HG02678 (cell line): ENCODE measurements around the gene KRTAP10-4.
"Not testable (repeated sequence)": the region's sequence is repeated elsewhere in the genome, so short reads cannot be mapped to it uniquely, and the experiment has no call there.

Experiments used
- ATAC-seq: cut with Tn5 transposase; IDR thresholded peaks from one replicate; pipeline ENCODE4 v1.9.1; 2021; ENCODE audit warnings: mild to moderate bottlenecking, moderate library complexity; ENCODE audit not compliant: unreplicated experiment

KRTAP10-4 gene

GRCh38 chr21:44578371-44579055, 5.0 kb downstream of the KRTAP10-4 start:
- ATAC-seq, result no peak

DNA sequence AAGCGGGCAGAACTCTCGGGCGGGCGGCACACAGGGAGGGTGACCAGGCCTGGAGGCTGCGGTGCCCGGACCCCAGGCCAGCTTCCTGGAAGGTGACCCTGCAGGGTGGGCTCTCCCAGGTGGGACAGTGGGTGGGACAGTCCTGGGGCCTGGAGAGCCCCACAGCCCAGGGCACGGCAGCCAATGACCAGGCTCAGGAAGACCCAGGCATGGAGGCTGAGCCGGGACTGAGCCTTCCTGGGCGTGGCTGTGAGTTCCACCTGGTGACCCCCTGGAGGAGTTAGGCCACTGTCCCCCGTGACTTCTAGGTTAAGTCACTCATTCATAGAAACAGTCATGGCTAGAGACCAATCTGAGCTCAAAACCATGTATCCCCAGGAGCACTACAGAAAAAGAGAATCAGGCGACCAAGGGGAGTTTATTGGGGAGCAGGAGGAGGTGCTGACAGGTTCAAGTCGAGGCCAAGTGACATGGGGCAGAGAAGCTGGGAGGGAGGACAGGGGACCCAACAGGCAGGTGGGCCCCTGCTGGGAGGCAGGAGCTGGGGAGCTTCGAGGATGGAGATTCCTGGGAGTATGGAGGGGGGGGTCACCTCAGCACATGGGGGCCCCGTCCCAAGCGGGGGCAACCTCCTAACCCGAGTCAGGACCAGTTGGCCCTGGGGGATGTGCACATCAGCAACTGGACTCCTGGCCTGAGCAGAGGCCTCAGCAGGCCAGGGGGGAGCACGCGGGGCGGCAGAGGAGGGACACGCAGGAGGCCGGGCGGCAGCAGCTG, 5.7 kb downstream of the KRTAP10-4 start:
- ATAC-seq, result no peak

GRCh38 chr21:44579833-44580144, 6.3 kb downstream of the KRTAP10-4 start:
- no peak for ATAC-seq

- ATAC-seq, result not testable (repeated sequence)
Measured at GRCh38 chr21:44580231-44580821, 6.8 kb downstream of the KRTAP10-4 start, which contains the start of gene KRTAP10-5. KRTAP10-5 (minus strand) TSS chr21:44580604; CDS start chr21:44580578, 26 bp downstream.

- ATAC-seq, result no peak
Measured at GRCh38 chr21:44581158-44581557, 7.6 kb downstream of the KRTAP10-4 start.

DNA sequence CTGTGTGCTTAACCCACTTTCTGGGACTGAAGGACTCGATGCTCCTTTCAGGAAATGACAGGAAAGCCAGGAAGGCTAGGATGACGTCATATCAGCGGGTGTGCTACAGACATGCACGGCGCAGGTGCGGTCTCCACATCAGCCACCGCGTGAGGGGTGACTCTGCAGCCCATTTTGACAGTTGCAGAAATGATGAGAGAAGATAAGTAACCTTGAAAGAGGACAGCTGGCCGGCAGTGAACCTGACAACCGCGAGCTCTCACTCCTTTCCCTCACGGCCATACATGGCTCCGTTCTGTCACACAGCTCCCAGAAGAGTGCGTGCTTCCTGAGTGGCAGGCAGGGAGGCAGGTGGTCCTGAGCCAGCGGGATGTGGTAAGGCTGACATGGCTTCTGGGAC, 8.5 kb downstream of the KRTAP10-4 start:
- ATAC-seq, result no peak

DNA sequence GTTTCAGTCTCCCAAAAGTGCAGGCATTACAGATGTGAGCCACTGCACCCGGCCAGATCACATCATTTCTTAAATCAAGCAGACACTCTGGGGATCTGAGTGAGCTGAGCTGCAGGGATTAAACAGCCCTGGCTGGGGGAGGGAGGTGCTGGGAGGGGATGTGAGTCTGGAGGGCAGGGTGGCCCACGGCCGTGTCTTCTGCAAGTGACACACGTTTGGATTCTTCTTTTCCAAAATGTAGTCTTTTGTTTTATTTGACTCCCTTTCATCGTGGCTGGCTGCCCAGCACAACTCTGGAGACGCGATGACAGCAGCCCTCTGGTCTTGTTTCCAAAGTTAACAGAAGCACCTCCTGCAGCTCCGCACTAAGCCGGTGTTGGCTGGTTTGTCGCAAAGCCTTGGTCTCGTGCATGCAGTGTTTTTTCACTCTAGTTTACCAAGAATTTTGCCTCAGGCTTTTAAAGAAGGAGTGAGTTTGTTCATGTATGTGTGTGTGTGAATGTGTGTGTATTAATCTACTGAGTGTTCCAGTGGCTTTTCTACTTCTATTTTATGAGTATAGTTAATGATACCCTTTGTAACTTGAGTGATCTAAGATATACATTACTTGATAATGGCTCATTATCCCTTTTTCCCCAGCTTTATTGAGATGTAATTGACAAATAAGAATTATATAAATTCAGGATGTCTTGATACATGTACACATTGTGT, 9.7 kb downstream of the KRTAP10-4 start:
- ATAC-seq, result no peak

GRCh38 chr21:44583800-44584147, 10.2 kb downstream of the KRTAP10-4 start:
- no peak for ATAC-seq

DNA sequence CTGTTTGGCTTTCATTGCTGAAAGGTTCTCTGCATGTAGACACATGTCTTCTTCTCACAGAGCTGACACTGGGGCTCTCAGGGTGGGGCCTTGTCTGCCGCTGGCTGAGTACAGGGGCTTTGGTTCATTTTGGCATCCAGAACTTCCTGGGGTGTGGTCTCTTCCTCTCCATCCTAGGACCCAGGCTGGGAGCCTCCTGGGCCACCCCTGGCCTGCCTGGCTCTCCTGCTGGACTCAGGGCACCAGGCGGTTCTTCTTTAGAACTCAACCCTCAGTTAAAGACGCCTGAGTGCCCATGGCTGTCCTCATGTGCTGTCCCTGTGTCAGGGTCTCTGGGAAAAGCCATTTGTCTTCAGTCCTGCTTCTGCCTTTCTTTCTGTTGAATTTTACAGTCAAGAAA, 12.4 kb downstream of the KRTAP10-4 start:
- no peak for ATAC-seq

GRCh38 chr21:44589094-44589493, 15.6 kb downstream of the KRTAP10-4 start:
- ATAC-seq, result no peak

DNA sequence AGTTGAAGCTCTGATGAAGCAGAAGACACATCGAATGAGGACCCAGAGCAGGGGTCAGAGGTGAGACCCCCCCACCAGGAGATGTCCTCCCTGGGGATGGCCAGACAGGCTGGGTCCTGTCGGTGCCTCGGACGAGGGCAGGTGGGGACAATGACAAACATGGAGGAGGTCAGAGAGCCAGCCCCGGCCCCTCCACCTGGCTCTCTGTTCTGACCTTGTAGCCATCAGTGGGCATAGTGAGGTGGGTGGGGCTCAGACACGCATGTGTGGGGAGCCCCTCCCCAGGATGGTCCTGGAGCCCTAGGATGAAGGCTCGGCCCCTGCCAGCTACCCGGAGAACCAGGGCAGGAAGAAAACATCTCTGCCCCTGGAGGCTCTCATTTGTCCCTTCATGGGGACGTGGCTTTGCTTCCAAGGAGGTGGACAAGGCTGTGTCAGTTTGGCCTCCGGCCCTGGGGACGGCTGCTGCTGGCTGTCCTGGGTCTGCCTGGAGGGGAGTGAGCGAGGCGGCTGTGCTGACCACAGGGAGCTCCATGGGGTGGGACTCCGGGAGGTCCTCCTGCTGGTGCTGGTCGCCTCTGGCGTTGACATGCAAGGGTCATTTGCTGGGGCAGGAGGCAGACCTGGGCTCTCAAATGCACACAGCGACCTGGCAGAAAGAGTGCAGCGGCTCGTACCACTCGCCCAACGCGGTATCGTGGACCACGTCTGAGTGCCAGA, 16.2 kb downstream of the KRTAP10-4 start:
- no peak for ATAC-seq

- no peak for ATAC-seq
Measured at GRCh38 chr21:44590311-44590721, 16.8 kb downstream of the KRTAP10-4 start.

DNA sequence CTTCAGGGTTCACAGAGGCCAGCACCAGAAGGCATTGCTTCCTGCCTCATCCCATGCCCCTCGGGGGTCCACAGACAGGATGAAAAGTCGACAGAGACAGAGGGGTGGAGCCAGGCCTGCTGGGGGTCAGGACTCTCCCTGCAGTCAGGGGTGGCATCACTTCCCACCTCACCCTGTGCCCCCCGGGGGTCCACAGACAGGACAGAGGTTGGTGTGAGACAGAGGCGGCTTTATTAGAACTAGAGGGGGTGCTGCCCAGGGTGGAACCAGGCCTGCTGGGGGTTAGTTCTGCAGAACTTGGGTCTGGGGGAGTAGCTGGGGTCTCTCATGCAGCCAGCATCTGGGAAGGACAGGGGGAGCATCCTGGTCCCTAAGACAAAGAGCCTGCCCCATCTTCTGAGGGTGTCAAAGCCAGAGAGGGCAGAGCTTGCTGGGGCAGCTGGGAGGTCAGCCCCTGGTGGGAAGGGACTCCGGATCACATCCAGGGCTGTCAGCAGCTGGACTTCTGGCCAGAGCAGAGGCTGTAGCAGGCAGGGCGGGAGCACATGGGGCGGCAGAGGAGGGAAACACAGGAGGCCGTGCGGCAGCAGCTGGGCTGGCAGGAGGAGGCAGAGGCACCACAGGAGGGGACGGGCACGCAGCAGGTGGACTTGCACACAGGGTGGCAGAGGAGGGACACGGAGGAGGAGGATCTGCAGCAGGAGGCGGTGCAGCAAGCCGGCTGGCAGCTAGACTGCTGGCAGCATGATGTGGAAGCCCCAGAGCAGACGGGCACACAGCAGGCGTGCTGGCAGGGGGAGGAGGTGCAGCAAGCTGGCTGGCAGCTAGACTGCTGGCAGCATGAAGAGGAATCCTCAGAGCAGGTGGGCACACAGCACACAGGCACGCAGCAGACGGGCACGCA, 17.6 kb downstream of the KRTAP10-4 start:
- ATAC-seq, result not testable (repeated sequence)

DNA sequence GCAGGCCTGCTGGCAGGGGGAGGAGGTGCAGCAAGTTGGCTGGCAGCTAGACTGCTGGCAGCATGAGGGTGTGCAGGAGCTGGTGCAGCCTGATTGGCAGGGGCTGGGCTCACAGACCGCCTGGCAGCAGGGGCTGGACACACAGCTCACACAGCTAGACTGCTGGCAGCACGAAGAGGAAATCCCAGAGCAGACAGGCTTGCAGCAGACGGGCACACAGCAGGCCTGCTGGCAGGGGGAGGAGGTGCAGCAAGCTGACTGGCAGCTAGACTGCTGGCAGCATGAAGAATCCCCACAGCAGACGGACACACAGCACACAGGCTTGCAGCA, 18.2 kb downstream of the KRTAP10-4 start:
- not testable (repeated sequence) for ATAC-seq

DNA sequence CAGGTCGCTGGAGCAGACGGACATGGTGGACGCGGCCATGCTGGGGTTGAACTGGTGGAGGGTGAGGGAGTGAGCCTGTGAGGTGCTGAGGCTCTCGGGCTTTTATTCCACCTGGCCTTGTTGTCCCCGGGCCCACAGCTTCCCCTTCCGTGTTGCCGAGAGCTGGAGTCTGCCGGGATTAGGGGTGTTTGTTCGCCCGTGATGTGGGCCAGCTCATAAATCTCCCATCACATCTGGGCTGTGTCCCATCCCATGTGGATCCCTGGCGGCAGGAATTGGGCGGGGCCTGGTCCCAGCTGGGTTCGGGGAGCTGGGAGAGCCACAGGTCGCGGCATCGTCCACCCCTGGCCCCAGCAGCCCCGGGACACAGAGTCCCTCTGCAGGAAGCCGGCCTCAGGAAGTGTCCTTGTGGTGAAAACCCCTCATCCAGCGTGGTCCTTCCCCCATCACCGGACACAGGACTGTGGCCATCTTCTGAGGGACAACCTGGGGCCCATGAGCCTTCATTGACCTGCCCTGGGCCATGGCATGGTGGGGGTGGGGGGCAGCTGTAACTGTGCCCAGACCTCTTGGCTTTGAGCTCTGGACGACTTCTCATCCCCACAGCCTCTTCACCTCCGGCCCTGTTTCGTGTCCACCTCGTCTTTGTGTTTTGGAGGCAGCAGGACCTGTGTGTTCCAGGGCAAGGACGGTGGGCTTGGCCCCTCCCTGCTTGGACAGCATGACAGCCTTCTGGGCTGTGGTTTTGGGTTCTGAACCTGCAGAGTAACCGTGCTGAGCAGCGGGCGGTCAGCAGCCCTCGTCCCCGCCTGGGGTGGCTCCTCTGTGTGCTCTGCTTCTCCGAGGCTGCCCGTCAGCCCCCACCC, 19.1 kb downstream of the KRTAP10-4 start, which contains the start of gene KRTAP10-6:
TSS of gene KRTAP10-6 (minus strand) at position 60 of the 866 bp plus-strand sequence. CDS start at position 39, 21 bp downstream.
- ATAC-seq, result no peak

- no peak for ATAC-seq
Measured at GRCh38 chr21:44593598-44594405, 20.3 kb downstream of the KRTAP10-4 start.

GRCh38 chr21:44594406-44594916, 20.9 kb downstream of the KRTAP10-4 start:
- ATAC-seq, result no peak

DNA sequence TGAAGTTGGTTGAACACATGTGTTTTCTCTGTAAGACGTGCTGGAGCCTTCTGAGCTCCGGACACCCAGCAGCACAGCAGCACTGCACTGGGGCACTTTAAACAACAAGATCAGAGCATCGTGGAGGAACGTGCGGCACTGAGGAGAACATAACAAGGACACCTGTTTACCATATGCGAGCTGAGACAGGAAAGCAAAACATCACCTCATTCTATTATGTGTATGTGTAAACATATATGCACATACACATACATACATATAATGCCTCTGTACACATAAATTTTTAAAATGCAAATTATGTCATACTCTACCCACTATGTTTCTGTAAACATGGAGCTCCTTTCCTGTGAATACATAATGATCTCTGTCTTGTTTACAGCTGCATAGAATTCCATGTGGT, 22.0 kb downstream of the KRTAP10-4 start:
- ATAC-seq, result no peak
